CD4-positive, alpha-beta T cell treated with Interleukin-6 for 4 hours (primary cell): Measurements from ENCODE around the gene RASAL3.
"Not testable (repeated sequence)": the region's sequence is repeated elsewhere in the genome, so short reads cannot be mapped to it uniquely, and the experiment has no call there.

Source experiments
- DNase-seq: peaks from one replicate; pipeline ENCODE4 v3.0.0-alpha.2; 2020; ENCODE audit warnings: mixed read lengths

Gene RASAL3

GRCh38 chr19:15418579-15419412 lies 45.5 kb downstream of the RASAL3 start, which contains the start of gene AKAP8L:
TSS of gene AKAP8L (minus strand) at chr19:15418988. CDS start at chr19:15418923, 65 bp downstream.
- peak; percentile 99 for DNase-seq

- DNase-seq: no peak
Observed at GRCh38 chr19:15418231-15418578, 46.1 kb downstream of the RASAL3 start.

GRCh38 chr19:15417699-15418098 lies 46.6 kb downstream of the RASAL3 start:
- DNase-seq: no peak

GRCh38 chr19:15412832-15413231 lies 51.5 kb downstream of the RASAL3 start:
- no peak for DNase-seq

- DNase-seq: not testable (repeated sequence)
Observed at GRCh38 chr19:15411351-15411750, 53.0 kb downstream of the RASAL3 start.

- no peak for DNase-seq
Observed at GRCh38 chr19:15404780-15405211, 59.5 kb downstream of the RASAL3 start.

- no peak for DNase-seq
Observed at GRCh38 chr19:15404097-15404779, 60.1 kb downstream of the RASAL3 start.

GRCh38 chr19:15403151-15403531 lies 61.2 kb downstream of the RASAL3 start:
- DNase-seq: no peak

GRCh38 chr19:15402411-15403150 lies 61.8 kb downstream of the RASAL3 start:
- no peak for DNase-seq
